Fibroblast of lung (primary cell): ENCODE results near the gene ROR2.

Experiments used
- EZH2 ChIP-seq: IDR thresholded peaks from 2 replicates; pipeline ENCODE4 v1.5.1; 2012; ENCODE audit warnings: low read length, control low read depth, mild to moderate bottlenecking; ENCODE audit errors: missing control alignments
- TF ChIP-seq, protein P1 (sequence below), 2 donors: IDR thresholded peaks in 1 of 2; conservative IDR thresholded peaks in 1 of 2; 1 replicate in 1 of 2; 2 replicates in 1 of 2; pipeline ENCODE4 v1.5.1; 2011 to 2012; ENCODE audit warnings: low read length in 2 of 2, control low read depth in 1 of 2, inconsistent platforms in 1 of 2, low read depth in 1 of 2, mild to moderate bottlenecking in 1 of 2

DNA sequence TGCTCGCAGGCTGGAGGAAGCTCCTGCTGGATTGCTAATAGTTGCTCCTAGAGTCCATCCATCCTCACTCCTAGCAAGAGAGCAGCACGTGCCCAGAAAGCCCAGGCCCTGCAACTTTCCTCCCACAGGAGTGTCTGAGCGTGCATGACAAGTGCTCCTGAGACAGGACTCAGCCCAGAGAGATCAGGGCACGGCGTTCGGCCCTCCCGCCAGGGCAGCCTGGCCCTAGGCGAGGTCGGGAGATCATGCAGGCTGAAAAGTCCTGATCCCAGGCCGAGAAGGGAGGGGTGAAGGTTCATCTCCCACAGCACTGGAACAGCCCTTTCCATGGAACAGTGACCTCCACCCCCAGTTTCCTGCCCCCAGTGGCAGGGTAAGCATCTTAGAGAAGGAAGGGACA is 94.8 kb downstream of the ROR2 start:
- TF ChIP-seq, protein P1, sequence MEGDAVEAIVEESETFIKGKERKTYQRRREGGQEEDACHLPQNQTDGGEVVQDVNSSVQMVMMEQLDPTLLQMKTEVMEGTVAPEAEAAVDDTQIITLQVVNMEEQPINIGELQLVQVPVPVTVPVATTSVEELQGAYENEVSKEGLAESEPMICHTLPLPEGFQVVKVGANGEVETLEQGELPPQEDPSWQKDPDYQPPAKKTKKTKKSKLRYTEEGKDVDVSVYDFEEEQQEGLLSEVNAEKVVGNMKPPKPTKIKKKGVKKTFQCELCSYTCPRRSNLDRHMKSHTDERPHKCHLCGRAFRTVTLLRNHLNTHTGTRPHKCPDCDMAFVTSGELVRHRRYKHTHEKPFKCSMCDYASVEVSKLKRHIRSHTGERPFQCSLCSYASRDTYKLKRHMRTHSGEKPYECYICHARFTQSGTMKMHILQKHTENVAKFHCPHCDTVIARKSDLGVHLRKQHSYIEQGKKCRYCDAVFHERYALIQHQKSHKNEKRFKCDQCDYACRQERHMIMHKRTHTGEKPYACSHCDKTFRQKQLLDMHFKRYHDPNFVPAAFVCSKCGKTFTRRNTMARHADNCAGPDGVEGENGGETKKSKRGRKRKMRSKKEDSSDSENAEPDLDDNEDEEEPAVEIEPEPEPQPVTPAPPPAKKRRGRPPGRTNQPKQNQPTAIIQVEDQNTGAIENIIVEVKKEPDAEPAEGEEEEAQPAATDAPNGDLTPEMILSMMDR (conservative IDR thresholded peaks at IDR 0.05 in 1 of 2, IDR thresholded peaks at IDR 0.05 in 1 of 2; ENCODE audit: low read depth in 1 of 2, low read length in 2 of 2) = no peak
- TF ChIP-seq EZH2 = no peak
